ENCODE measurements around the gene FBXO22.
"Not testable (repeated sequence)": the region's sequence is repeated elsewhere in the genome, so short reads cannot be mapped to it uniquely, and the experiment has no call there.

FBXO22 gene

GRCh38 chr15:75895731-75896130, 7.9 kb upstream of the FBXO22 start:
- Histone ChIP-seq H3K27me3 (ENCODE audit: insufficient read depth, poor library complexity, severe bottlenecking) (no peaks in the 10 kb centered on the region), H3K27ac (replicated peaks) (no peak overlapping the region), H3K4me3 (replicated peaks; ENCODE audit: insufficient read depth, low read length) (no peak overlapping the region)
- DNase-seq (ENCODE audit: low read depth in 1 of 2, low spot score in 1 of 2) = no peak
- TF ChIP-seq SPI1 (IDR thresholded peaks at IDR 0.05; ENCODE audit: borderline replicate concordance, low read depth) (no peak), POLR2AphosphoS5 (IDR thresholded peaks at IDR 0.05; ENCODE audit: low read depth) (no peak), GABPA (IDR thresholded peaks at IDR 0.05; ENCODE audit: low read depth) (no peak)
- TF ChIP-seq, protein P1, sequence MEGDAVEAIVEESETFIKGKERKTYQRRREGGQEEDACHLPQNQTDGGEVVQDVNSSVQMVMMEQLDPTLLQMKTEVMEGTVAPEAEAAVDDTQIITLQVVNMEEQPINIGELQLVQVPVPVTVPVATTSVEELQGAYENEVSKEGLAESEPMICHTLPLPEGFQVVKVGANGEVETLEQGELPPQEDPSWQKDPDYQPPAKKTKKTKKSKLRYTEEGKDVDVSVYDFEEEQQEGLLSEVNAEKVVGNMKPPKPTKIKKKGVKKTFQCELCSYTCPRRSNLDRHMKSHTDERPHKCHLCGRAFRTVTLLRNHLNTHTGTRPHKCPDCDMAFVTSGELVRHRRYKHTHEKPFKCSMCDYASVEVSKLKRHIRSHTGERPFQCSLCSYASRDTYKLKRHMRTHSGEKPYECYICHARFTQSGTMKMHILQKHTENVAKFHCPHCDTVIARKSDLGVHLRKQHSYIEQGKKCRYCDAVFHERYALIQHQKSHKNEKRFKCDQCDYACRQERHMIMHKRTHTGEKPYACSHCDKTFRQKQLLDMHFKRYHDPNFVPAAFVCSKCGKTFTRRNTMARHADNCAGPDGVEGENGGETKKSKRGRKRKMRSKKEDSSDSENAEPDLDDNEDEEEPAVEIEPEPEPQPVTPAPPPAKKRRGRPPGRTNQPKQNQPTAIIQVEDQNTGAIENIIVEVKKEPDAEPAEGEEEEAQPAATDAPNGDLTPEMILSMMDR (IDR thresholded peaks at IDR 0.05; ENCODE audit: insufficient read depth, low read length) = no peak
- TF ChIP-seq, protein P2, sequence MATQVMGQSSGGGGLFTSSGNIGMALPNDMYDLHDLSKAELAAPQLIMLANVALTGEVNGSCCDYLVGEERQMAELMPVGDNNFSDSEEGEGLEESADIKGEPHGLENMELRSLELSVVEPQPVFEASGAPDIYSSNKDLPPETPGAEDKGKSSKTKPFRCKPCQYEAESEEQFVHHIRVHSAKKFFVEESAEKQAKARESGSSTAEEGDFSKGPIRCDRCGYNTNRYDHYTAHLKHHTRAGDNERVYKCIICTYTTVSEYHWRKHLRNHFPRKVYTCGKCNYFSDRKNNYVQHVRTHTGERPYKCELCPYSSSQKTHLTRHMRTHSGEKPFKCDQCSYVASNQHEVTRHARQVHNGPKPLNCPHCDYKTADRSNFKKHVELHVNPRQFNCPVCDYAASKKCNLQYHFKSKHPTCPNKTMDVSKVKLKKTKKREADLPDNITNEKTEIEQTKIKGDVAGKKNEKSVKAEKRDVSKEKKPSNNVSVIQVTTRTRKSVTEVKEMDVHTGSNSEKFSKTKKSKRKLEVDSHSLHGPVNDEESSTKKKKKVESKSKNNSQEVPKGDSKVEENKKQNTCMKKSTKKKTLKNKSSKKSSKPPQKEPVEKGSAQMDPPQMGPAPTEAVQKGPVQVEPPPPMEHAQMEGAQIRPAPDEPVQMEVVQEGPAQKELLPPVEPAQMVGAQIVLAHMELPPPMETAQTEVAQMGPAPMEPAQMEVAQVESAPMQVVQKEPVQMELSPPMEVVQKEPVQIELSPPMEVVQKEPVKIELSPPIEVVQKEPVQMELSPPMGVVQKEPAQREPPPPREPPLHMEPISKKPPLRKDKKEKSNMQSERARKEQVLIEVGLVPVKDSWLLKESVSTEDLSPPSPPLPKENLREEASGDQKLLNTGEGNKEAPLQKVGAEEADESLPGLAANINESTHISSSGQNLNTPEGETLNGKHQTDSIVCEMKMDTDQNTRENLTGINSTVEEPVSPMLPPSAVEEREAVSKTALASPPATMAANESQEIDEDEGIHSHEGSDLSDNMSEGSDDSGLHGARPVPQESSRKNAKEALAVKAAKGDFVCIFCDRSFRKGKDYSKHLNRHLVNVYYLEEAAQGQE (IDR thresholded peaks at IDR 0.05; ENCODE audit: insufficient replicate concordance, low read depth) = no peak

DNA sequence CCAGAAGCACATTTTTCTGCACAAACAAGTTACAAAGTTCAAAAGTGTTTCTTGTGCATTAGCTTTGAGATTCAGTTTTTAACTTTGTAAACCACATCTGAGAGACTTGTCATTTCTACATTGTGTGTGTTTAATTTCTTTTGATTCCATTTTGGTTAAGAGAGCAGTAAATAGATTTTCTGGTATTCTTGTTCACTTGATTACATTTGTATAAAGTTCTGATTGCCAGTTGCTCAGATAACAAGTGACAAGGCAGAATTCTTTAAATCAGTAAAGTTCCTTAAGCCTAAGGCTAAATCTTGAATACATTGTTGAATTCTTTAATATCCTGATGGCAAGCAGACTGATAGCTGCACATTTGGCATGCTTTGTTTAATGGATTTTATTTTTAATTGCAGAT, 3.1 kb upstream of the FBXO22 start:
- TF ChIP-seq, protein P1 (IDR thresholded peaks at IDR 0.05; ENCODE audit: insufficient read depth, low read length) = no peak
- Histone ChIP-seq H3K27ac (replicated peaks) (no peak overlapping the region), H3K4me3 (replicated peaks; ENCODE audit: insufficient read depth, low read length) (no peak overlapping the region), H3K27me3 (ENCODE audit: insufficient read depth, poor library complexity, severe bottlenecking) (no peaks in the 10 kb centered on the region)
- DNase-seq (ENCODE audit: low read depth in 1 of 2, low spot score in 1 of 2) = no peak

DNA sequence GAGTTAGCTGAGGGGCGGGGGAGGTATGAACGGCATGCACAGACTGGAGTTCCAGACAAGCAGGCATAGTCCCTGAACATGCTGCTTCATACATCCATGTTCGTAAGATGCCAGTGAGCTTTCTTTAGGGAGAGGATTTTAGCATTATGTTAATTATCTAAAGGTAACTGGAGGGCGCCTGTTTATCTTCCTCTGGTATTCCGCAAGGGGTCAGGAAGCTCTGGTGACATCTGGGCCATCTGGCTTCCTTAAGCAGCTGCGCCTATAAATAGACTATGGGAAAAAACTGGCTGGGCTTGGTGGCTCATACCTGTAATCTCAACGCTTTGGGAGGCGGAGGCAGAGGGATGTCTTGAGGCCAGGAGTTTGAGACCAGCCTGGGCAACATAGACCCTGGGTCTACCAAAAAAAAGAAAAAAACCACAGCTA, 1.5 kb upstream of the FBXO22 start:
- Histone ChIP-seq H3K27me3 (ENCODE audit: insufficient read depth, poor library complexity, severe bottlenecking) (no peaks in the 10 kb centered on the region), H3K4me3 (replicated peaks; ENCODE audit: insufficient read depth, low read length) (no peak overlapping the region), H3K27ac (replicated peaks) (no peak overlapping the region; the same call in 1 of the 2 replicates)
- no peak for DNase-seq (ENCODE audit: low read depth in 1 of 2, low spot score in 1 of 2)
- TF ChIP-seq POLR2AphosphoS5 (IDR thresholded peaks at IDR 0.05; ENCODE audit: low read depth) = no peak
- TF ChIP-seq, protein P2 (IDR thresholded peaks at IDR 0.05; ENCODE audit: insufficient replicate concordance, low read depth) = no peak

GRCh38 chr15:75905231-75905630, 1.6 kb downstream of the FBXO22 start:
- H3K27ac ChIP-seq (replicated peaks) = no peak overlapping the region
- no peaks in the 10 kb centered on the region for H3K27me3 ChIP-seq (ENCODE audit: insufficient read depth, poor library complexity, severe bottlenecking)
- no peak for DNase-seq (ENCODE audit: low read depth in 1 of 2, low spot score in 1 of 2)
- H3K4me3 ChIP-seq (replicated peaks; ENCODE audit: insufficient read depth, low read length) = no peak overlapping the region
- TF ChIP-seq, protein P2 (IDR thresholded peaks at IDR 0.05; ENCODE audit: insufficient replicate concordance, low read depth) = no peak
- TF ChIP-seq SPI1 (IDR thresholded peaks at IDR 0.05; ENCODE audit: borderline replicate concordance, low read depth) = no peak
- no peak for TF ChIP-seq GABPA (IDR thresholded peaks at IDR 0.05; ENCODE audit: low read depth)
- no peak for TF ChIP-seq POLR2AphosphoS5 (IDR thresholded peaks at IDR 0.05; ENCODE audit: low read depth)
- TF ChIP-seq, protein P1 (IDR thresholded peaks at IDR 0.05; ENCODE audit: insufficient read depth, low read length) = no peak

GRCh38 chr15:75910355-75910754, 6.7 kb downstream of the FBXO22 start:
- not testable (repeated sequence) for H3K4me3 ChIP-seq (replicated peaks; ENCODE audit: insufficient read depth, low read length); H3K27ac ChIP-seq (replicated peaks); DNase-seq (ENCODE audit: low read depth in 1 of 2, low spot score in 1 of 2); H3K27me3 ChIP-seq (ENCODE audit: insufficient read depth, poor library complexity, severe bottlenecking)

All from HL-60 (cell line).